IPS-15b (cell line): ENCODE measurements around the gene IPO4.

Experiments used
- H3K27me3 ChIP-seq: one replicate; pipeline ENCODE4 v1.6.1; 2013; ENCODE audit warnings: low read length; ENCODE audit not compliant: control insufficient read depth, insufficient read depth
- H3K36me3 ChIP-seq: one replicate; pipeline ENCODE4 v1.6.1; 2013; ENCODE audit warnings: low read length; ENCODE audit not compliant: control insufficient read depth, insufficient read depth
- H3K4me1 ChIP-seq: one replicate; pipeline ENCODE4 v1.6.1; 2013; ENCODE audit warnings: mild to moderate bottlenecking, low read length; ENCODE audit not compliant: control insufficient read depth, insufficient read depth
- H3K4me3 ChIP-seq: one replicate; pipeline ENCODE4 v1.5.1; 2013; ENCODE audit warnings: low read depth, low read length
- H3K9ac ChIP-seq: one replicate; pipeline ENCODE4 v1.6.1; 2013; ENCODE audit warnings: low read depth, mild to moderate bottlenecking, low read length
- H3K9me3 ChIP-seq: one replicate; pipeline ENCODE4 v1.6.1; 2013; ENCODE audit warnings: mild to moderate bottlenecking, low read length; ENCODE audit not compliant: control insufficient read depth, insufficient read depth

The IPO4 gene

GRCh38 chr14:24146978-24147760, 41.4 kb downstream of the IPO4 start, which contains the start of gene RNF31:
Gene RNF31 (plus strand): TSS chr14:24147498. CDS start chr14:24147699, 201 bp downstream.
- peaks cover 3% of the 10 kb centered on the region for H3K4me1 ChIP-seq
- no peaks in the 10 kb centered on the region for H3K9me3 ChIP-seq
- H3K4me3 ChIP-seq: peak within 1 kb of the TSS; percentile 98
- H3K9ac ChIP-seq: peak within 1 kb of the TSS; percentile 87
- H3K36me3 ChIP-seq: peaks cover 40% of the 10 kb centered on the region
- no peaks in the 10 kb centered on the region for H3K27me3 ChIP-seq

- H3K9me3 ChIP-seq: no peaks in the 10 kb centered on the region
- H3K27me3 ChIP-seq: no peaks in the 10 kb centered on the region
- H3K4me1 ChIP-seq: peaks cover 3% of the 10 kb centered on the region
- peak within 1 kb of the TSS; percentile 98 for H3K4me3 ChIP-seq
- peaks cover 34% of the 10 kb centered on the region for H3K36me3 ChIP-seq
- peak within 1 kb of the TSS; percentile 87 for H3K9ac ChIP-seq
Measured at GRCh38 chr14:24146453-24146977, 42.1 kb downstream of the IPO4 start, which contains the start of gene PSME2. Gene PSME2 (minus strand): TSS chr14:24146610. CDS start chr14:24146581, 29 bp downstream.

DNA sequence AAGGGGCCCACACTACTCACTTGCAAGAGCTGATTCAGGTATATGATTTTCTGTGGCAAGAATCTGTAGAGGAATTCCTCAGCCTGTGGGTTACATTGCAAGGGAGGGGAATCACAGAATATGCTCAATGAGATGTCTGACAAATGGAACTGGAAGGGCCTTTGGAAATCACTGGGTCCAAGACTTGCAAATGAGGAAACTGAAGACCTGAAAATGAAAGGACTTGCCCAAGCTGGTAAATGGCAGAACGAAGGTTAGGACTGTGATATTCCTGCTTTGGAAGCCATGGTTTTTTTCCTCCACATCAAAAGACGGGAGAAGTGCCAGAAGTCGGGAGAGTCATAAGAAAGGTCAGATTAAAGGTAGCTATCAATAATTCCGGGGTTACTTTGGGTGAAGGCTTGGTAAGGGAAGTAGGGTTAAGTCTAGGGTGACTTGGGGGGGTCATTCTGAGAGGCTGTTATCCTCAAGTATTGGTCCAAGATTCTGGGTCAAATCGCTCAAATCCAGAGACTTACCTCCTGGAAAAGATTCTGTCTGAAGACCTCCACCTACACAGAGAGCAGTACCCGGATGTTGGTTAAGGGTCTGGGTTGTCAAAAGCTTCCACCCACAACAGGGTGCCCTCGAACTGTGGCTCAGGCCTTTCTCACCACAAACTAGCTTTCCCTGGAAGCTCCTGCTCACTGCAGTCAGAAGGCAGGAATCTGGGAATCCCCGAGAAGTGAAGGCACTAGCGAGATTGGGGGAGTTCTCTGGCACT, 42.7 kb downstream of the IPO4 start:
- Histone ChIP-seq H3K4me3 (peak overlapping the region; percentile 92), H3K36me3 (peaks cover 28% of the 10 kb centered on the region), H3K4me1 (peaks cover 3% of the 10 kb centered on the region), H3K9me3 (no peaks in the 10 kb centered on the region), H3K27me3 (no peaks in the 10 kb centered on the region), H3K9ac (peak overlapping the region; percentile 87)

DNA sequence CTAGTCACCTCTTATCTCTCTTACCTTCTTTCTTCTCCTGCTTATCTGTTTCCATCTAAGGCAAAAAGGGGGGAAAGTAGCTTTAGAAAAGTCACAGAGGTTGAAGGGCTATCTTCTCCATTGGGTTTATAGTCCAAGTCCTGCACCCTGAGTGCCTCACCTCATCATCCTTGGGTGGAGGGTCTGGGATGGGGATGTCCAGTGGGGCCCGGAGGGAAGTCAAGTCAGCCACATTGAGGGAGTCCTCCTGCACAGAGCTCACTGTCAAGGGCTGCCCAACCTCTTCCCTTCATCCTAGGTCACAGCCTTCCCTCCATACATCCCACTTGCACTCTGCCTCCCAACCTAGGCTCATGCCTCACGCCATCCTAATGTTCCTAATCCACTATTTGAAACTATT, 43.4 kb downstream of the IPO4 start:
- peaks cover 24% of the 10 kb centered on the region for H3K36me3 ChIP-seq
- H3K4me1 ChIP-seq: peaks cover 3% of the 10 kb centered on the region
- peak overlapping the region; percentile 92 for H3K4me3 ChIP-seq
- no peaks in the 10 kb centered on the region for H3K27me3 ChIP-seq
- no peaks in the 10 kb centered on the region for H3K9me3 ChIP-seq
- no peak overlapping the region for H3K9ac ChIP-seq

- H3K27me3 ChIP-seq: no peaks in the 10 kb centered on the region
- H3K9ac ChIP-seq: no peak overlapping the region
- H3K4me1 ChIP-seq: peaks cover 6% of the 10 kb centered on the region
- peaks cover 18% of the 10 kb centered on the region for H3K36me3 ChIP-seq
- no peak overlapping the region for H3K4me3 ChIP-seq
- H3K9me3 ChIP-seq: no peaks in the 10 kb centered on the region
Measured at GRCh38 chr14:24144451-24144850, 44.2 kb downstream of the IPO4 start.

DNA sequence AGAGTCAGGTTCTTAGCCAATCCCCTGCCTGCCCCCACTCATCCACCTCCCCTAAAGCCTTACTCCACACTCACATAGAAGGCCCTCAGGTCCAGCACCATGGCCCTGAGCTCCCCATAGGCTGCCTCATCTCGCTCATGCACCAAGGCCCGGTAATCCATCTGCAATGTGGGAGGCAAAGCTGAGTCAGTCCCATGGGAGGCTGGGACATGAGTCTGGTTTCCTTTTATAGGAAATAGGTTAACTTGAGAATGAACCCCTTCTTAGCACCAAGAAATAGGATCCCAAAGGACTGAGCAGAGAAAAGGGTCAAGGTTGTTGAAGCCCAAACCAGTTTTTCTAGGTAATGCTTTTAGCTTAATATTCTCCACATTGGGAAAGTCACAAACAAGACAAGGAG, 45.1 kb downstream of the IPO4 start:
- H3K4me3 ChIP-seq: no peak overlapping the region
- H3K4me1 ChIP-seq: peaks cover 4% of the 10 kb centered on the region
- H3K9ac ChIP-seq: no peak overlapping the region
- no peaks in the 10 kb centered on the region for H3K27me3 ChIP-seq
- no peaks in the 10 kb centered on the region for H3K9me3 ChIP-seq
- peaks cover 21% of the 10 kb centered on the region for H3K36me3 ChIP-seq

- Histone ChIP-seq H3K9ac (peak within 1 kb of the TSS; percentile 91), H3K9me3 (no peaks in the 10 kb centered on the region), H3K4me1 (peaks cover 9% of the 10 kb centered on the region), H3K4me3 (peak within 1 kb of the TSS; percentile 99), H3K36me3 (peaks cover 27% of the 10 kb centered on the region), H3K27me3 (no peaks in the 10 kb centered on the region)
Measured at GRCh38 chr14:24141097-24141880, 47.3 kb downstream of the IPO4 start, which contains the start of gene EMC9. Gene EMC9 (minus strand): TSS chr14:24141591. CDS start chr14:24141304, 287 bp downstream.

- Histone ChIP-seq H3K36me3 (peaks cover 27% of the 10 kb centered on the region), H3K9me3 (no peaks in the 10 kb centered on the region), H3K4me1 (peaks cover 9% of the 10 kb centered on the region), H3K27me3 (no peaks in the 10 kb centered on the region), H3K9ac (no peak overlapping the region), H3K4me3 (peak overlapping the region; percentile 18)
Measured at GRCh38 chr14:24139272-24139934, 49.2 kb downstream of the IPO4 start.

DNA sequence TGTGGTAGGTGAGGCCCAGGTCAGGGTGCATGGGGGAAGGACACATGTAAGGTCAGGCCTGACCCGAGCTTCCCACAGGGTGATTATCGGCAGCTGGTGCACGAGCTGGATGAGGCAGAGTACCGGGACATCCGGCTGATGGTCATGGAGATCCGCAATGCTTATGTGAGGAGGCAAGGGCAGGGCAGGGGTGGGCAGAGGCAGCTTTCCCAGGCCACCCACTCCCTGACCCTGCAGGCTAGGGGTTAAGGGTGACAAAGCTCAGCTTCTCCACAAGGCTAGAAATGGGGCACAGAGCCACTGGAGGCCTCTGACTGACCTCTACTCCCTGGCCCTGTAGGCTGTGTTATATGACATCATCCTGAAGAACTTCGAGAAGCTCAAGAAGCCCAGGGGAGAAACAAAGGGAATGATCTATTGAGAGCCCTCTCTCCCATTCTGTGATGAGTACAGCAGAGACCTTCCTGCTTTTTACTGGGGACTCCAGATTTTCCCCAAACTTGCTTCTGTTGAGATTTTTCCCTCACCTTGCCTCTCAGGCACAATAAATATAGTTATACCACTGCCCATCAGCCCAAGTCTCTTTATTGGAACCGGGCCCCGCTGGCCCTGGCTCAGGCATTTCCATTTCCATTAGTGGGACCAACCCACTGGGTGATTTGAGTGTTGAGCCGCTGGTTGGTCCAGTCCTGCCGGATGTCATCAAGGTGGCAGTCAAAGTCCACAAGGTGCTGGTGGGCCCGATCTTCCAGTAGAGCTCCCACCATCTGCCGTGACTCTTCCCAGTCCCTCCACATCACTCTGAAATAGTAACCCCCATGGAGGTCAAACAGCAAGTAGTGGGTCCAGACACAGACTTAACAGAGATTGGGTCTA, 50.0 kb downstream of the IPO4 start:
- H3K36me3 ChIP-seq: peaks cover 21% of the 10 kb centered on the region
- H3K27me3 ChIP-seq: no peaks in the 10 kb centered on the region
- no peaks in the 10 kb centered on the region for H3K9me3 ChIP-seq
- no peak overlapping the region for H3K9ac ChIP-seq
- peaks cover 9% of the 10 kb centered on the region for H3K4me1 ChIP-seq
- no peak overlapping the region for H3K4me3 ChIP-seq
